Heart right ventricle (tissue), 16 donors: ENCODE data around the gene GBX1. TPM values are rescaled to one million over a fixed set of nuclear protein-coding genes. Genes with fewer than 3 reads are reported as not detected.

ENCODE experiments used
- ATAC-seq, 8 donors: fragments of 200-7000 bp; cut with Tn5 transposase; one replicate each; pipeline ENCODE4 v1.9.1; 2020; ENCODE audit warnings: mild to moderate bottlenecking in 8 of 8, moderate library complexity in 8 of 8, moderate number of reproducible peaks in 1 of 8
- DNase-seq, 2 donors: peaks; one replicate each; pipeline ENCODE4 v3.0.0-alpha.2; 2020
- H3K27ac ChIP-seq, 10 donors: fragments of 200-600 bp; sonication (generic) in 2 of 10; one replicate each; pipeline versions ENCODE4 v1.5.0 to v1.8.0; 2020 to 2022; ENCODE audit warnings: mild to moderate bottlenecking in 3 of 10
- H3K27me3 ChIP-seq, 7 donors: fragments of 200-600 bp; one replicate each; pipeline ENCODE4 v1.8.0; 2021 to 2022; ENCODE audit warnings: mild to moderate bottlenecking in 2 of 7
- H3K36me3 ChIP-seq, 9 donors: fragments of 200-600 bp; sonication (generic) in 1 of 9; one replicate each; pipeline versions ENCODE4 v1.5.0 to v1.8.0; 2020 to 2022; ENCODE audit warnings: mild to moderate bottlenecking in 2 of 9
- H3K4me1 ChIP-seq, 9 donors: fragments of 200-600 bp; sonication (generic) in 1 of 9; one replicate each; pipeline versions ENCODE4 v1.5.0 to v1.8.0; 2020 to 2022; ENCODE audit warnings: mild to moderate bottlenecking in 4 of 9
- H3K4me3 ChIP-seq, 10 donors: fragments of 200-600 bp; sonication (generic) in 2 of 10; one replicate each; pipeline versions ENCODE4 v1.5.0 to v1.8.0; 2020 to 2022; ENCODE audit warnings: mild to moderate bottlenecking in 7 of 10, moderate library complexity in 2 of 10
- H3K9me3 ChIP-seq, 11 donors: fragments of 200-600 bp in 10 of 11; sonication (generic) in 2 of 11; one replicate each; pipeline versions ENCODE4 v1.5.0 to v1.8.0; 2013 to 2022; ENCODE audit warnings: mild to moderate bottlenecking in 2 of 11, control low read depth in 1 of 11, moderate library complexity in 1 of 11
- CTCF ChIP-seq, 9 donors: fragments of 200-600 bp; sonication (generic) in 2 of 9; IDR thresholded peaks; one replicate each; pipeline versions ENCODE4 v1.5.0 to v1.8.0; 2021 to 2022; ENCODE audit warnings: antibody characterized with exemption in 9 of 9, mild to moderate bottlenecking in 5 of 9, moderate library complexity in 1 of 9
- WGBS, 2 donors: extraction: QIAGEN DNeasy Blood & Tissue Kit; methylation state at CpG; one replicate each; pipeline ENCODE4 v1.1.7; 2013; ENCODE audit warnings: inconsistent platforms in 1 of 2; 5-methylcytosine and 5-hydroxymethylcytosine counted together
- intact Hi-C, 10 donors: fragments of 100-400 bp; cut with DNase I; formaldehyde crosslinking; loops; one replicate each; pipeline versions ENCODE4 v1.11.1 to v1.14.2; 2022
- polyA plus RNA-seq, 2 donors: library from polyadenylated mRNA; stranded (reverse); fragments of 200-250 nt; gene quantifications; one replicate each; pipeline ENCODE4 v1.2.3, GENCODE V29; 2013
- total RNA-seq, 10 donors: library from RNA; stranded (reverse); fragmentation: NEBNext Ultra II Directional in 3 of 10; extraction: Animal tissue kit (Norgen Biotek cat#: 25700) in 3 of 10; gene quantifications; one replicate each; pipeline versions ENCODE4 v1.2.1 to v1.2.4, GENCODE V29; 2021 to 2023
- donor health status: Arrhythmogenic right ventricular cardiomyopathy.
- donor health status: ischemic (EF 13 %, LVEDD 7.1; RV severe dilation, severe dysfunction).
- donor health status: healthy with polysubstance abuse.
- donor health status: DM: no; HTN: yes; CAD: no.
- donor health status: DM: no; HTN: no; CAD: no.
- donor health status: ischemic (EF 25% LVEDD 6.9; RV normal size, moderate dysfunction).
- donor health status: ischemic (EF 25% LVEDD 5.7; RV mildly dilated, moderate dysfunction).
- donor health status: healthy.
- donor health status: DM: yes; HTN: yes; CAD: no.
- donor health status: Ischemic cardiomyopathy.
- donor health status: ischemic (EF 35%, LVEDD 5.7; RV mildly dilated, moderate dysfunction).
- donor health status: nonischemic (EF 11% LVEDD 7.7; RV severe dilation, severe dysfunction).
- donor health status: DM: yes; HTN: yes; CAD: no.
- donor health status: PGD.
- donor health status: ischemic (EF 29% LVEDD 5.4; RV normal size, mild dysfunction).
- donor health status: nonischemic (EF 23%, LVEDD 6.1; RV moderate dilation, normal function).

Gene GBX1
- total and polyA plus RNA-seq, 12 donors = 0.04 to 2.0 (median 0.93) TPM; not detected in 3

GRCh38 chr7:151173386-151174245 is 6.1 kb upstream of the GBX1 start:
- ATAC-seq = peak in 1 of 8 donors; percentile 18
- DNase-seq = no peak
- no peaks in the 10 kb centered on the region for H3K9me3 ChIP-seq
- TF ChIP-seq CTCF (IDR thresholded peaks at IDR 0.05) = no peak
- peaks cover 0 to 67% (median 37%) of the 10 kb centered on the region in 7 donors for H3K27me3 ChIP-seq
- H3K27ac ChIP-seq = no peak overlapping the region
- H3K4me3 ChIP-seq = no peak overlapping the region
- intact Hi-C loops = loop anchor here in 9 of 10 donors (2.0 to 10.0 kb wide), 6 partner anchors 46 to 131 kb away; no protein-coding TSS in a partner anchor
- peaks cover 0 to 12% (median 0%) of the 10 kb centered on the region in 9 donors for H3K4me1 ChIP-seq
- WGBS, 2 donors = 85 to 88% methylated on average over 43 of the region's 43 CpGs
- no peaks in the 10 kb centered on the region for H3K36me3 ChIP-seq

- Histone ChIP-seq H3K27ac (no peak overlapping the region), H3K4me1 (peaks cover 0 to 21% (median 4%) of the 10 kb centered on the region in 9 donors)
Measured at GRCh38 chr7:151172273-151173141, 5.0 kb upstream of the GBX1 start.

GRCh38 chr7:151168787-151169162 is 1.3 kb upstream of the GBX1 start:
- no peak overlapping the region for H3K4me3 ChIP-seq
- intact Hi-C loops = loop anchor here in 1 of 10 donors (5.0 kb wide), 1 partner anchor 134 kb away; no protein-coding TSS in a partner anchor
- peaks cover 4 to 95% (median 52%) of the 10 kb centered on the region in 7 donors for H3K27me3 ChIP-seq
- DNase-seq = no peak
- H3K4me1 ChIP-seq = peaks cover 4 to 31% (median 11%) of the 10 kb centered on the region in 9 donors
- no peak overlapping the region for H3K27ac ChIP-seq
- no peaks in the 10 kb centered on the region for H3K36me3 ChIP-seq
- WGBS, 2 donors = 42 to 61% methylated on average over 10 of the region's 10 CpGs
- no peak for ATAC-seq
- no peaks in the 10 kb centered on the region for H3K9me3 ChIP-seq
- TF ChIP-seq CTCF (IDR thresholded peaks at IDR 0.05) = no peak

More at GRCh38 chr7:151172273-151173141, 5.0 kb upstream of the GBX1 start:
- H3K36me3 ChIP-seq = no peaks in the 10 kb centered on the region
- H3K9me3 ChIP-seq = no peaks in the 10 kb centered on the region
- ATAC-seq (peak; percentile 59 to 79 (median 71)), DNase-seq (peak; percentile 62 to 82)
- peak; percentile 100 for TF ChIP-seq CTCF (IDR thresholded peaks at IDR 0.05)
- WGBS, 2 donors = 23% methylated on average over 42 of the region's 42 CpGs
- no peak overlapping the region for H3K4me3 ChIP-seq
- intact Hi-C loops = loop anchor here in 9 of 10 donors (1.0 to 10.0 kb wide), 8 partner anchors 45 to 132 kb away; no protein-coding TSS in a partner anchor
- peaks cover 4 to 78% (median 47%) of the 10 kb centered on the region in 7 donors for H3K27me3 ChIP-seq
